WTC11 (cell line): ENCODE results near the gene IL31. TPM values are rescaled to one million over a fixed set of nuclear protein-coding genes. Genes with fewer than 3 reads are reported as not detected.
A peak's percentile ranks its signal among the peaks of the same experiment; 100 is the strongest.

ENCODE experiments used
- ATAC-seq: fragments of 200-7000 bp; cut with Tn5 transposase; 2 replicates; pipeline ENCODE4 v1.10.0; 2021; ENCODE audit warnings: mild to moderate bottlenecking, moderate library complexity
- CTCF ChIA-PET: fragments of 300-600 bp; sonication (Branson Sonifier 250); formaldehyde crosslinking; loops from one replicate; lab custom pipeline; 2021; ENCODE audit warnings: antibody characterized with exemption; lab: Charles Lee
- POLR2A ChIA-PET: fragments of 350-600 bp; sonication (Branson Sonifier 250); formaldehyde crosslinking; loops from one replicate; lab custom pipeline; 2021; ENCODE audit warnings: antibody characterized with exemption; lab: Charles Lee
- DNase-seq: peaks from one replicate; pipeline ENCODE4 v3.0.0; 2021; ENCODE audit warnings: low spot score
- H3K27ac Mint-ChIP-seq: 2 replicates; pipeline ENCODE4 v1.8.0; 2021; ENCODE audit warnings: mixed read lengths
- H3K27me3 Mint-ChIP-seq: 2 replicates; pipeline ENCODE4 v1.8.0; 2021; ENCODE audit warnings: low read depth, mild to moderate bottlenecking, moderate library complexity, mixed read lengths
- H3K36me3 Mint-ChIP-seq: 2 replicates; pipeline ENCODE4 v1.8.0; 2021; ENCODE audit warnings: mixed read lengths
- H3K4me1 Mint-ChIP-seq: 2 replicates; pipeline ENCODE4 v1.8.0; 2022; ENCODE audit warnings: mixed read lengths
- H3K4me3 Mint-ChIP-seq: 2 replicates; pipeline ENCODE4 v1.8.0; 2021; ENCODE audit warnings: mild to moderate bottlenecking, moderate library complexity, mixed read lengths
- H3K9me3 Mint-ChIP-seq: 2 replicates; pipeline ENCODE4 v1.8.0; 2021; ENCODE audit warnings: mixed read lengths
- CREB1 ChIP-seq: sonication (generic); formaldehyde crosslinking; IDR thresholded peaks from 2 replicates; pipeline ENCODE4 v1.8.0; 2023; ENCODE audit warnings: mild to moderate bottlenecking, missing genetic modification reagents
- ESRRA ChIP-seq: sonication (generic); formaldehyde crosslinking; IDR thresholded peaks from 2 replicates; pipeline ENCODE4 v1.8.1; 2022; ENCODE audit warnings: mild to moderate bottlenecking, missing genetic modification reagents, borderline replicate concordance
- ETV6 ChIP-seq: sonication (generic); formaldehyde crosslinking; IDR thresholded peaks from 2 replicates; pipeline ENCODE4 v1.8.1; 2022; ENCODE audit warnings: mild to moderate bottlenecking, missing genetic modification reagents
- FOXJ3 ChIP-seq: sonication (generic); formaldehyde crosslinking; IDR thresholded peaks from 2 replicates; pipeline ENCODE4 v1.9.0; 2021; ENCODE audit warnings: missing genetic modification reagents, mild to moderate bottlenecking, borderline replicate concordance
- FOXP1 ChIP-seq: sonication (generic); formaldehyde crosslinking; IDR thresholded peaks from 2 replicates; pipeline ENCODE4 v1.8.0; 2022; ENCODE audit warnings: missing genetic modification reagents, mild to moderate bottlenecking, moderate library complexity, borderline replicate concordance
- JUN ChIP-seq: sonication (generic); formaldehyde crosslinking; IDR thresholded peaks from 2 replicates; pipeline ENCODE4 v1.8.0; 2023; ENCODE audit warnings: mild to moderate bottlenecking, missing genetic modification reagents
- NR2C2 ChIP-seq: sonication (generic); formaldehyde crosslinking; IDR thresholded peaks from 2 replicates; pipeline ENCODE4 v1.8.0; 2022; ENCODE audit warnings: mild to moderate bottlenecking, missing genetic modification reagents
- SMAD4 ChIP-seq: sonication (generic); formaldehyde crosslinking; IDR thresholded peaks from 2 replicates; pipeline ENCODE4 v1.8.0; 2022; ENCODE audit warnings: mild to moderate bottlenecking, missing genetic modification reagents
- ZBTB21 ChIP-seq: sonication (generic); formaldehyde crosslinking; IDR thresholded peaks from 2 replicates; pipeline ENCODE4 v1.8.1; 2023; ENCODE audit warnings: mild to moderate bottlenecking, missing genetic modification reagents, borderline replicate concordance
- ZNF219 ChIP-seq: sonication (generic); formaldehyde crosslinking; IDR thresholded peaks from 2 replicates; pipeline ENCODE4 v1.8.0; 2023; ENCODE audit warnings: missing genetic modification reagents, mild to moderate bottlenecking, borderline replicate concordance
- total RNA-seq: library from RNA; stranded (reverse); gene quantifications from 3 replicates; pipeline ENCODE4 v1.2.3, GENCODE V29; 2021
- TF ChIP-seq, protein P1 (sequence below): sonication (generic); formaldehyde crosslinking; IDR thresholded peaks from 2 replicates; pipeline ENCODE4 v1.8.0; 2022; ENCODE audit warnings: mild to moderate bottlenecking, missing genetic modification reagents
- TF ChIP-seq, protein P2 (sequence below): sonication (generic); formaldehyde crosslinking; conservative IDR thresholded peaks from 2 replicates; pipeline ENCODE4 v1.8.1; 2023; ENCODE audit warnings: mild to moderate bottlenecking, low read depth, missing genetic modification reagents, moderate library complexity
- TF ChIP-seq, protein P3 (sequence below): fragments of 250-450 bp; sonication (Bioruptor Pico); IDR thresholded peaks from 2 replicates; pipeline ENCODE4 v2.1.2; 2022; ENCODE audit warnings: mild to moderate bottlenecking, moderate library complexity
- TF ChIP-seq, protein P4 (sequence below): fragments of 250-450 bp; sonication (Bioruptor Pico); IDR thresholded peaks from 2 replicates; pipeline ENCODE4 v1.9.0; 2021; ENCODE audit warnings: mild to moderate bottlenecking
- TF ChIP-seq, protein P5 (sequence below): sonication (generic); formaldehyde crosslinking; IDR thresholded peaks from 2 replicates; pipeline ENCODE4 v1.8.1; 2022; ENCODE audit warnings: mild to moderate bottlenecking, moderate library complexity, missing genetic modification reagents
- TF ChIP-seq, protein P6 (sequence below): sonication (generic); formaldehyde crosslinking; IDR thresholded peaks from 2 replicates; pipeline ENCODE4 v1.8.1; 2023; ENCODE audit warnings: mild to moderate bottlenecking, missing genetic modification reagents, moderate library complexity
- TF ChIP-seq, protein P7 (sequence below): sonication (generic); formaldehyde crosslinking; IDR thresholded peaks from 2 replicates; pipeline ENCODE4 v1.8.0; 2022; ENCODE audit warnings: missing genetic modification reagents
- TF ChIP-seq, protein P8 (sequence below): sonication (generic); formaldehyde crosslinking; IDR thresholded peaks from 2 replicates; pipeline ENCODE4 v1.8.1; 2022; ENCODE audit warnings: low read depth, missing genetic modification reagents, borderline replicate concordance

Gene IL31
- total RNA-seq, 1 experiment from 2014 or later = not detected

DNA sequence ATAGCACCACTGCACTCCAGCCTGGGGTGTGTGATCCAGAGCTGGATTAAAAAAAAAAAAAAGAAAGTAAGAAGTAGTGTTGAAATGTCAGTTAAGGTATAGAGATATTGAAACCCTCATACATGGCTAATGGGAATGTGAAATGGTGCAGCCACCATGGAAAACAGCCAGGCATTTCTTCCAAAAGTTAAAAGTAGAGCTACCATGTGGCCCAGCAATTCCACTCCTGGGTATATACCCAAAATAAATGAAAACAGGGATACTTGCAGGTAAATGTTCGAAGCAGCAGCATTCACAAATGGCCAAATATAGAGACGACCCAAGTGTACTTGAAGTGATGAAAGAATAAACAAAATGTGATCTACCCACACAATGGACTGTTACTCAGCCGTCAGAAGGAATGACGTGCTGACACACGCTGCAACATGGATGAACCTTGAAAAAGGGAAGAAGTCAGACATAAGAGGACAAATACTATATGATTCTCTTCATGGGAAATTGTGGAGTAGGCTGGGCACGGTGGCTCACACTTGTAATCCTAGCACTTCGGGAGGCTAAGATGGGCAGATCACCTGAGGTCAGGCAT, 15.2 kb downstream of the IL31 start:
- peaks cover 8% of the 10 kb centered on the region for H3K4me1 Mint-ChIP-seq
- H3K9me3 Mint-ChIP-seq = no peaks in the 10 kb centered on the region
- no peaks in the 10 kb centered on the region for H3K27me3 Mint-ChIP-seq
- no peak for DNase-seq
- no peak overlapping the region for H3K27ac Mint-ChIP-seq
- TF ChIP-seq, protein P1, sequence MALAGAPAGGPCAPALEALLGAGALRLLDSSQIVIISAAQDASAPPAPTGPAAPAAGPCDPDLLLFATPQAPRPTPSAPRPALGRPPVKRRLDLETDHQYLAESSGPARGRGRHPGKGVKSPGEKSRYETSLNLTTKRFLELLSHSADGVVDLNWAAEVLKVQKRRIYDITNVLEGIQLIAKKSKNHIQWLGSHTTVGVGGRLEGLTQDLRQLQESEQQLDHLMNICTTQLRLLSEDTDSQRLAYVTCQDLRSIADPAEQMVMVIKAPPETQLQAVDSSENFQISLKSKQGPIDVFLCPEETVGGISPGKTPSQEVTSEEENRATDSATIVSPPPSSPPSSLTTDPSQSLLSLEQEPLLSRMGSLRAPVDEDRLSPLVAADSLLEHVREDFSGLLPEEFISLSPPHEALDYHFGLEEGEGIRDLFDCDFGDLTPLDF (CRISPR knock-in tag) = no peak
- no peak for TF ChIP-seq JUN (CRISPR knock-in tag)
- TF ChIP-seq, protein P2, sequence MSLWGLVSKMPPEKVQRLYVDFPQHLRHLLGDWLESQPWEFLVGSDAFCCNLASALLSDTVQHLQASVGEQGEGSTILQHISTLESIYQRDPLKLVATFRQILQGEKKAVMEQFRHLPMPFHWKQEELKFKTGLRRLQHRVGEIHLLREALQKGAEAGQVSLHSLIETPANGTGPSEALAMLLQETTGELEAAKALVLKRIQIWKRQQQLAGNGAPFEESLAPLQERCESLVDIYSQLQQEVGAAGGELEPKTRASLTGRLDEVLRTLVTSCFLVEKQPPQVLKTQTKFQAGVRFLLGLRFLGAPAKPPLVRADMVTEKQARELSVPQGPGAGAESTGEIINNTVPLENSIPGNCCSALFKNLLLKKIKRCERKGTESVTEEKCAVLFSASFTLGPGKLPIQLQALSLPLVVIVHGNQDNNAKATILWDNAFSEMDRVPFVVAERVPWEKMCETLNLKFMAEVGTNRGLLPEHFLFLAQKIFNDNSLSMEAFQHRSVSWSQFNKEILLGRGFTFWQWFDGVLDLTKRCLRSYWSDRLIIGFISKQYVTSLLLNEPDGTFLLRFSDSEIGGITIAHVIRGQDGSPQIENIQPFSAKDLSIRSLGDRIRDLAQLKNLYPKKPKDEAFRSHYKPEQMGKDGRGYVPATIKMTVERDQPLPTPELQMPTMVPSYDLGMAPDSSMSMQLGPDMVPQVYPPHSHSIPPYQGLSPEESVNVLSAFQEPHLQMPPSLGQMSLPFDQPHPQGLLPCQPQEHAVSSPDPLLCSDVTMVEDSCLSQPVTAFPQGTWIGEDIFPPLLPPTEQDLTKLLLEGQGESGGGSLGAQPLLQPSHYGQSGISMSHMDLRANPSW (CRISPR knock-in tag) = no peak
- TF ChIP-seq, protein P3, sequence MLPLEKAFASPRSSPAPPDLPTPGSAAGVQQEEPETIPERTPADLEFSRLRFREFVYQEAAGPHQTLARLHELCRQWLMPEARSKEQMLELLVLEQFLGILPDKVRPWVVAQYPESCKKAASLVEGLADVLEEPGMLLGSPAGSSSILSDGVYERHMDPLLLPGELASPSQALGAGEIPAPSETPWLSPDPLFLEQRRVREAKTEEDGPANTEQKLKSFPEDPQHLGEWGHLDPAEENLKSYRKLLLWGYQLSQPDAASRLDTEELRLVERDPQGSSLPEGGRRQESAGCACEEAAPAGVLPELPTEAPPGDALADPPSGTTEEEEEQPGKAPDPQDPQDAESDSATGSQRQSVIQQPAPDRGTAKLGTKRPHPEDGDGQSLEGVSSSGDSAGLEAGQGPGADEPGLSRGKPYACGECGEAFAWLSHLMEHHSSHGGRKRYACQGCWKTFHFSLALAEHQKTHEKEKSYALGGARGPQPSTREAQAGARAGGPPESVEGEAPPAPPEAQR (CRISPR knock-in tag) = no peak
- TF ChIP-seq, protein P4, sequence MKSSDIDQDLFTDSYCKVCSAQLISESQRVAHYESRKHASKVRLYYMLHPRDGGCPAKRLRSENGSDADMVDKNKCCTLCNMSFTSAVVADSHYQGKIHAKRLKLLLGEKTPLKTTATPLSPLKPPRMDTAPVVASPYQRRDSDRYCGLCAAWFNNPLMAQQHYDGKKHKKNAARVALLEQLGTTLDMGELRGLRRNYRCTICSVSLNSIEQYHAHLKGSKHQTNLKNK = no peak
- TF ChIP-seq, protein P5, sequence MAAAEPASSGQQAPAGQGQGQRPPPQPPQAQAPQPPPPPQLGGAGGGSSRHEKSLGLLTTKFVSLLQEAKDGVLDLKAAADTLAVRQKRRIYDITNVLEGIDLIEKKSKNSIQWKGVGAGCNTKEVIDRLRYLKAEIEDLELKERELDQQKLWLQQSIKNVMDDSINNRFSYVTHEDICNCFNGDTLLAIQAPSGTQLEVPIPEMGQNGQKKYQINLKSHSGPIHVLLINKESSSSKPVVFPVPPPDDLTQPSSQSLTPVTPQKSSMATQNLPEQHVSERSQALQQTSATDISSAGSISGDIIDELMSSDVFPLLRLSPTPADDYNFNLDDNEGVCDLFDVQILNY = no peak
- TF ChIP-seq NR2C2 = no peak
- TF ChIP-seq, protein P6, sequence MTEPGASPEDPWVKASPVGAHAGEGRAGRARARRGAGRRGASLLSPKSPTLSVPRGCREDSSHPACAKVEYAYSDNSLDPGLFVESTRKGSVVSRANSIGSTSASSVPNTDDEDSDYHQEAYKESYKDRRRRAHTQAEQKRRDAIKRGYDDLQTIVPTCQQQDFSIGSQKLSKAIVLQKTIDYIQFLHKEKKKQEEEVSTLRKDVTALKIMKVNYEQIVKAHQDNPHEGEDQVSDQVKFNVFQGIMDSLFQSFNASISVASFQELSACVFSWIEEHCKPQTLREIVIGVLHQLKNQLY (CRISPR knock-in tag) = no peak
- TF ChIP-seq CREB1 = no peak
- no peak for TF ChIP-seq ZNF219 (CRISPR knock-in tag)
- CTCF ChIA-PET = interaction anchor here (0.5 to 1.7 kb wide), 5 partner anchors 9 to 431 kb away, joined by 3 to 8 read pairs (median 3); no protein-coding TSS in a partner anchor
- POLR2A ChIA-PET = no interaction called here
- H3K4me3 Mint-ChIP-seq = no peak overlapping the region
- ATAC-seq = no peak
- no peaks in the 10 kb centered on the region for H3K36me3 Mint-ChIP-seq

DNA sequence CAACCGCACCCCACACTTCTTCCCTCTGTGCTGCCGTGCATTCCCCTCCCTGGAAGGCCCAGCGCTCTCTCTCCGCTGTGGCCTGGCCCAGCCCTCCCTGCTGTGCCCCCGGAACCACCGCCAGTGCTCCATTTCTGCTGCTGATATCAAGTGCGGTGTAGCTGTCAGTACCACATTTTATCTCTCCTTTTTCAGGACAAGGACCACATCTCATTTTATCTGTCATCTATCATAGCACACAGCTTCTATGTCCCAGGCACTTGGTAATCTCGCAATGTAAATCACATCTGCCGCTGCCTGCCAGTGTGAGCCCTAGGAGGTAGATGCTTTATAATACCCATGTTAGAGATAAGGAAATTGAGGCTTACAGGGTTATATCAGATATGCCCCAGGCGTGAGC, 18.3 kb downstream of the IL31 start:
- Mint-ChIP-seq H3K27ac (0 out of 2 replicates have a peak overlapping the region, but pooled peaks have one; percentile 48), H3K27me3 (no peaks in the 10 kb centered on the region), H3K9me3 (no peaks in the 10 kb centered on the region), H3K4me1 (peaks cover 11% of the 10 kb centered on the region), H3K4me3 (no peak overlapping the region), H3K36me3 (no peaks in the 10 kb centered on the region)
- POLR2A ChIA-PET = no interaction called here
- ATAC-seq = no peak
- CTCF ChIA-PET = interaction anchor here (0.8 to 1.3 kb wide), 2 partner anchors 101 to 381 kb away, joined by 3 read pairs; no protein-coding TSS in a partner anchor
- no peak for DNase-seq
- TF ChIP-seq SMAD4 (CRISPR knock-in tag) (no peak), FOXP1 (no peak), ZBTB21 (CRISPR knock-in tag) (no peak), ETV6 (no peak), FOXJ3 (CRISPR knock-in tag) (no peak), ESRRA (CRISPR knock-in tag) (no peak)
- TF ChIP-seq, protein P7, sequence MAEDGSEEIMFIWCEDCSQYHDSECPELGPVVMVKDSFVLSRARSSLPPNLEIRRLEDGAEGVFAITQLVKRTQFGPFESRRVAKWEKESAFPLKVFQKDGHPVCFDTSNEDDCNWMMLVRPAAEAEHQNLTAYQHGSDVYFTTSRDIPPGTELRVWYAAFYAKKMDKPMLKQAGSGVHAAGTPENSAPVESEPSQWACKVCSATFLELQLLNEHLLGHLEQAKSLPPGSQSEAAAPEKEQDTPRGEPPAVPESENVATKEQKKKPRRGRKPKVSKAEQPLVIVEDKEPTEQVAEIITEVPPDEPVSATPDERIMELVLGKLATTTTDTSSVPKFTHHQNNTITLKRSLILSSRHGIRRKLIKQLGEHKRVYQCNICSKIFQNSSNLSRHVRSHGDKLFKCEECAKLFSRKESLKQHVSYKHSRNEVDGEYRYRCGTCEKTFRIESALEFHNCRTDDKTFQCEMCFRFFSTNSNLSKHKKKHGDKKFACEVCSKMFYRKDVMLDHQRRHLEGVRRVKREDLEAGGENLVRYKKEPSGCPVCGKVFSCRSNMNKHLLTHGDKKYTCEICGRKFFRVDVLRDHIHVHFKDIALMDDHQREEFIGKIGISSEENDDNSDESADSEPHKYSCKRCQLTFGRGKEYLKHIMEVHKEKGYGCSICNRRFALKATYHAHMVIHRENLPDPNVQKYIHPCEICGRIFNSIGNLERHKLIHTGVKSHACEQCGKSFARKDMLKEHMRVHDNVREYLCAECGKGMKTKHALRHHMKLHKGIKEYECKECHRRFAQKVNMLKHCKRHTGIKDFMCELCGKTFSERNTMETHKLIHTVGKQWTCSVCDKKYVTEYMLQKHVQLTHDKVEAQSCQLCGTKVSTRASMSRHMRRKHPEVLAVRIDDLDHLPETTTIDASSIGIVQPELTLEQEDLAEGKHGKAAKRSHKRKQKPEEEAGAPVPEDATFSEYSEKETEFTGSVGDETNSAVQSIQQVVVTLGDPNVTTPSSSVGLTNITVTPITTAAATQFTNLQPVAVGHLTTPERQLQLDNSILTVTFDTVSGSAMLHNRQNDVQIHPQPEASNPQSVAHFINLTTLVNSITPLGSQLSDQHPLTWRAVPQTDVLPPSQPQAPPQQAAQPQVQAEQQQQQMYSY (CRISPR knock-in tag) = no peak
- TF ChIP-seq, protein P5 = no peak
- TF ChIP-seq, protein P8, sequence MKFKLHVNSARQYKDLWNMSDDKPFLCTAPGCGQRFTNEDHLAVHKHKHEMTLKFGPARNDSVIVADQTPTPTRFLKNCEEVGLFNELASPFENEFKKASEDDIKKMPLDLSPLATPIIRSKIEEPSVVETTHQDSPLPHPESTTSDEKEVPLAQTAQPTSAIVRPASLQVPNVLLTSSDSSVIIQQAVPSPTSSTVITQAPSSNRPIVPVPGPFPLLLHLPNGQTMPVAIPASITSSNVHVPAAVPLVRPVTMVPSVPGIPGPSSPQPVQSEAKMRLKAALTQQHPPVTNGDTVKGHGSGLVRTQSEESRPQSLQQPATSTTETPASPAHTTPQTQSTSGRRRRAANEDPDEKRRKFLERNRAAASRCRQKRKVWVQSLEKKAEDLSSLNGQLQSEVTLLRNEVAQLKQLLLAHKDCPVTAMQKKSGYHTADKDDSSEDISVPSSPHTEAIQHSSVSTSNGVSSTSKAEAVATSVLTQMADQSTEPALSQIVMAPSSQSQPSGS (CRISPR knock-in tag) = no peak
